Gastrocnemius medialis (tissue), 4 donors: ENCODE measurements around the gene APBA2.

Source experiments
- POLR2A ChIP-seq, 2 donors: fragments of 450-650 bp; IDR thresholded peaks; one replicate each; pipeline ENCODE4 v1.6.1; 2017; ENCODE audit warnings: antibody characterized with exemption in 2 of 2, mild to moderate bottlenecking in 2 of 2, moderate library complexity in 2 of 2
- TF ChIP-seq, protein P1 (sequence below), 5 experiments: fragments of 450-650 bp in 3 of 5; fragments of 200-600 bp in 2 of 5; sonication (generic) in 2 of 5; IDR thresholded peaks in 4 of 5; conservative IDR thresholded peaks in 1 of 5; 1 replicate in 4 of 5; 2 replicates in 1 of 5; pipeline ENCODE4 v1.5.1; 2016 to 2019; ENCODE audit warnings: antibody characterized with exemption in 5 of 5, mild to moderate bottlenecking in 3 of 5, moderate library complexity in 3 of 5

- no peak for TF ChIP-seq POLR2A (IDR thresholded peaks at IDR 0.05)
- TF ChIP-seq, protein P1, sequence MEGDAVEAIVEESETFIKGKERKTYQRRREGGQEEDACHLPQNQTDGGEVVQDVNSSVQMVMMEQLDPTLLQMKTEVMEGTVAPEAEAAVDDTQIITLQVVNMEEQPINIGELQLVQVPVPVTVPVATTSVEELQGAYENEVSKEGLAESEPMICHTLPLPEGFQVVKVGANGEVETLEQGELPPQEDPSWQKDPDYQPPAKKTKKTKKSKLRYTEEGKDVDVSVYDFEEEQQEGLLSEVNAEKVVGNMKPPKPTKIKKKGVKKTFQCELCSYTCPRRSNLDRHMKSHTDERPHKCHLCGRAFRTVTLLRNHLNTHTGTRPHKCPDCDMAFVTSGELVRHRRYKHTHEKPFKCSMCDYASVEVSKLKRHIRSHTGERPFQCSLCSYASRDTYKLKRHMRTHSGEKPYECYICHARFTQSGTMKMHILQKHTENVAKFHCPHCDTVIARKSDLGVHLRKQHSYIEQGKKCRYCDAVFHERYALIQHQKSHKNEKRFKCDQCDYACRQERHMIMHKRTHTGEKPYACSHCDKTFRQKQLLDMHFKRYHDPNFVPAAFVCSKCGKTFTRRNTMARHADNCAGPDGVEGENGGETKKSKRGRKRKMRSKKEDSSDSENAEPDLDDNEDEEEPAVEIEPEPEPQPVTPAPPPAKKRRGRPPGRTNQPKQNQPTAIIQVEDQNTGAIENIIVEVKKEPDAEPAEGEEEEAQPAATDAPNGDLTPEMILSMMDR (IDR thresholded peaks at IDR 0.05 in 4 of 5, conservative IDR thresholded peaks at IDR 0.05 in 1 of 5), result no peak
These were observed 15.3 kb downstream of the APBA2 start for GRCh38 chr15:28900892-28901586.
